Adrenal gland (tissue), 12 donors: Measurements from ENCODE around the gene SIGLEC9. TPM values are rescaled to one million over a fixed set of nuclear protein-coding genes. Genes with fewer than 3 reads are reported as not detected.

Experiments used
- DNase-seq, 7 donors: peaks; one replicate each; pipeline ENCODE4 v3.0.0-alpha.2; 2019 to 2020
- H3K27ac ChIP-seq, 5 donors: fragments of 200-600 bp; sonication (generic) in 4 of 5; 1 replicate in 3 of 5; 2 replicates in 2 of 5; pipeline versions ENCODE4 v1.5.1 to v1.8.0; 2016 to 2020; ENCODE audit warnings: mild to moderate bottlenecking in 1 of 5
- H3K27me3 ChIP-seq: fragments of 200-600 bp; 2 replicates; pipeline ENCODE4 v1.8.0; 2021
- H3K36me3 ChIP-seq, 2 donors: fragments of 200-600 bp; replicated peaks in 1 of 2; 1 replicate in 1 of 2; 2 replicates in 1 of 2; pipeline versions ENCODE4 v1.5.1 to v1.8.0; 2018 to 2022
- H3K4me1 ChIP-seq, 2 donors: fragments of 200-600 bp; replicated peaks in 1 of 2; 1 replicate in 1 of 2; 2 replicates in 1 of 2; pipeline versions ENCODE4 v1.5.1 to v1.8.0; 2018 to 2021
- H3K4me3 ChIP-seq, 4 donors: fragments of 200-600 bp; sonication (generic) in 3 of 4; one replicate each; pipeline ENCODE4 v1.5.1; 2016 to 2018
- H3K9me3 ChIP-seq, 3 donors: fragments of 200-600 bp; sonication (generic) in 1 of 3; replicated peaks in 1 of 3; 1 replicate in 2 of 3; 2 replicates in 1 of 3; pipeline versions ENCODE4 v1.5.1 to v1.8.0; 2016 to 2021
- POLR2A ChIP-seq, 2 donors: fragments of 450-650 bp; IDR thresholded peaks; one replicate each; pipeline ENCODE4 v1.6.1; 2017; ENCODE audit warnings: antibody characterized with exemption in 2 of 2, mild to moderate bottlenecking in 2 of 2, moderate library complexity in 1 of 2
- WGBS, 4 donors: extraction: QIAGEN DNeasy Blood & Tissue Kit in 2 of 4; methylation state at CpG; one replicate each; pipeline versions ENCODE4 v1.1.5 to v1.1.7; 2013 to 2017; 5-methylcytosine and 5-hydroxymethylcytosine counted together
- intact Hi-C, 2 donors: fragments of 100-400 bp; cut with DNase I; formaldehyde crosslinking; loops; one replicate each; pipeline versions ENCODE4 v1.14.1 to v1.15.0; 2022 to 2023
- polyA plus RNA-seq, 3 donors: library from polyadenylated mRNA; stranded (reverse); fragments of 200-250 nt in 2 of 3; fragments of 350-450 nt in 1 of 3; fragmentation: Illumina TruSeq in 1 of 3; extraction: RNeasy Lipid Tissue Mini Kit (QIAGEN cat#74804) in 1 of 3; gene quantifications; one replicate each; pipeline ENCODE4 v1.2.3, GENCODE V29; 2013 to 2014
- total RNA-seq, 9 donors: library from RNA; depleted of rRNA in 4 of 9; stranded (reverse); fragments of >200 nt in 4 of 9; fragments of 120-200 nt in 1 of 9; fragmentation: NEBNext Ultra II Directional in 1 of 9; extraction: Animal tissue kit (Norgen Biotek cat#: 25700) in 1 of 9; gene quantifications; one replicate each; pipeline versions ENCODE4 v1.1.0 to v1.2.4, GENCODE V29; 2013 to 2023
- TF ChIP-seq, protein P1 (sequence below), 6 experiments: fragments of 450-650 bp in 4 of 6; fragments of 200-600 bp in 2 of 6; sonication (generic) in 1 of 6; IDR thresholded peaks; 1 replicate in 5 of 6; 2 replicates in 1 of 6; pipeline versions ENCODE4 v1.5.1 to v1.8.0; 2016 to 2021; ENCODE audit warnings: antibody characterized with exemption in 6 of 6, mild to moderate bottlenecking in 2 of 6, moderate library complexity in 1 of 6
- donor health status: healthy with polysubstance abuse.
- donor health status: Bipolar disorder and iron deficiency.
- donor health status: DM: yes; HTN: yes; CAD: no.
- donor health status: DM: no; HTN: no; CAD: no.
- donor health status: DM: no; HTN: no; CAD: no.
- donor health status: DM: yes; HTN: yes; CAD: no.

SIGLEC9 gene
- total and polyA plus RNA-seq, 12 donors: 1.5 to 29.7 (median 9.9) TPM

GRCh38 chr19:51136851-51137551 is 12.3 kb downstream of the SIGLEC9 start:
- no peak overlapping the region for H3K4me3 ChIP-seq
- WGBS, 4 donors: 60 to 67% (median 61%) methylated on average over 12 of the region's 12 CpGs
- peaks cover 0 to 3% of the 10 kb centered on the region in 2 donors for H3K4me1 ChIP-seq
- H3K27ac ChIP-seq: peak overlapping the region in 4 of 5 donors; percentile 48 to 90 (median 56)
- peak in 2 of 7 donors; percentile 47 to 54 for DNase-seq
- H3K27me3 ChIP-seq: no peaks in the 10 kb centered on the region
- H3K9me3 ChIP-seq: no peaks in the 10 kb centered on the region
- no peaks in the 10 kb centered on the region for H3K36me3 ChIP-seq
- intact Hi-C loops: no loop called here
- TF ChIP-seq, protein P1, sequence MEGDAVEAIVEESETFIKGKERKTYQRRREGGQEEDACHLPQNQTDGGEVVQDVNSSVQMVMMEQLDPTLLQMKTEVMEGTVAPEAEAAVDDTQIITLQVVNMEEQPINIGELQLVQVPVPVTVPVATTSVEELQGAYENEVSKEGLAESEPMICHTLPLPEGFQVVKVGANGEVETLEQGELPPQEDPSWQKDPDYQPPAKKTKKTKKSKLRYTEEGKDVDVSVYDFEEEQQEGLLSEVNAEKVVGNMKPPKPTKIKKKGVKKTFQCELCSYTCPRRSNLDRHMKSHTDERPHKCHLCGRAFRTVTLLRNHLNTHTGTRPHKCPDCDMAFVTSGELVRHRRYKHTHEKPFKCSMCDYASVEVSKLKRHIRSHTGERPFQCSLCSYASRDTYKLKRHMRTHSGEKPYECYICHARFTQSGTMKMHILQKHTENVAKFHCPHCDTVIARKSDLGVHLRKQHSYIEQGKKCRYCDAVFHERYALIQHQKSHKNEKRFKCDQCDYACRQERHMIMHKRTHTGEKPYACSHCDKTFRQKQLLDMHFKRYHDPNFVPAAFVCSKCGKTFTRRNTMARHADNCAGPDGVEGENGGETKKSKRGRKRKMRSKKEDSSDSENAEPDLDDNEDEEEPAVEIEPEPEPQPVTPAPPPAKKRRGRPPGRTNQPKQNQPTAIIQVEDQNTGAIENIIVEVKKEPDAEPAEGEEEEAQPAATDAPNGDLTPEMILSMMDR (IDR thresholded peaks at IDR 0.05): no peak
- TF ChIP-seq POLR2A (IDR thresholded peaks at IDR 0.05): no peak

- no peak for DNase-seq
- Histone ChIP-seq H3K4me3 (no peak overlapping the region), H3K27ac (peak overlapping the region; percentile 13 to 90 (median 54)), H3K9me3 (no peaks in the 10 kb centered on the region), H3K27me3 (no peaks in the 10 kb centered on the region), H3K4me1 (peaks cover 0 to 3% of the 10 kb centered on the region in 2 donors), H3K36me3 (no peaks in the 10 kb centered on the region)
- TF ChIP-seq, protein P1 (IDR thresholded peaks at IDR 0.05): no peak
- WGBS, 4 donors: 70 to 83% (median 77%) methylated on average over 3 to 9 of the region's 9 CpGs
- intact Hi-C loops: no loop called here
These were observed 13.2 kb downstream of the SIGLEC9 start for GRCh38 chr19:51137792-51138425.

DNA sequence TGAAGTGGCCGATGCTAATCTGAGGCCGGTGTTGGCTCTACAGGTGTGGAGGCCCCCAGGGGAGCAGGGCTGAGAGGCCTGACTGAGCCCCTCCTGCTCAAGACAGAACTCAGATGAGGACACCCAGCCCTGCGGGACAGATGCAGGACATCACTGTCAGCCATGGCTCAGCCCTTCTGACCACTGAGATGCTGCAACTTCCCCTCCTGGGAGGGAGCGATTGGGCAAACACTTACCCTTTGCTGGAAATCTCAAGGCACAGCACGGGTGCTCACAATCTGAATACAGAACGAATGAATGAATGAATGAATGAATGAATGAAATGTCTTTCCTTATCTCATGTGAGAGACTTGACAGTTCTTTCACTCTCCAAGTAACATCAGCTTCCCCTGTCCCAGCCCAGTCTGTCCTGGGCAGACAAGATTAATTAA is 13.9 kb downstream of the SIGLEC9 start:
- WGBS, 4 donors: 53 to 66% (median 54%) methylated on average over 3 to 6 of the region's 6 CpGs
- Histone ChIP-seq H3K36me3 (no peaks in the 10 kb centered on the region), H3K4me3 (no peak overlapping the region), H3K4me1 (peaks cover 0 to 3% of the 10 kb centered on the region in 2 donors), H3K27ac (peak overlapping the region in 4 of 5 donors; percentile 43 to 90 (median 54)), H3K27me3 (no peaks in the 10 kb centered on the region), H3K9me3 (no peaks in the 10 kb centered on the region)
- intact Hi-C loops: no loop called here
- DNase-seq: peak in 6 of 7 donors; percentile 36 to 76 (median 65)
- TF ChIP-seq, protein P1 (IDR thresholded peaks at IDR 0.05): no peak
- no peak for TF ChIP-seq POLR2A (IDR thresholded peaks at IDR 0.05)

GRCh38 chr19:51139299-51140014 is 14.8 kb downstream of the SIGLEC9 start:
- TF ChIP-seq POLR2A (IDR thresholded peaks at IDR 0.05): no peak
- TF ChIP-seq, protein P1 (IDR thresholded peaks at IDR 0.05): no peak
- DNase-seq: no peak
- Histone ChIP-seq H3K27ac (peak overlapping the region; percentile 2 to 90 (median 48)), H3K4me3 (no peak overlapping the region), H3K36me3 (no peaks in the 10 kb centered on the region), H3K4me1 (peaks cover 0 to 3% of the 10 kb centered on the region in 2 donors), H3K27me3 (no peaks in the 10 kb centered on the region), H3K9me3 (no peaks in the 10 kb centered on the region)
- WGBS, 4 donors: 43 to 55% (median 51%) methylated on average over 4 of the region's 4 CpGs
- intact Hi-C loops: no loop called here
